Activated T-cell treated with anti-CD3 and anti-CD28 coated beads, Interleukin-2, amount 50 U/mL, for 1 hour (primary cell): ENCODE results near the gene OXT.

Experiments
- DNase-seq: peaks from one replicate; pipeline ENCODE4 v3.0.0-alpha.2; 2020

The OXT gene

DNA sequence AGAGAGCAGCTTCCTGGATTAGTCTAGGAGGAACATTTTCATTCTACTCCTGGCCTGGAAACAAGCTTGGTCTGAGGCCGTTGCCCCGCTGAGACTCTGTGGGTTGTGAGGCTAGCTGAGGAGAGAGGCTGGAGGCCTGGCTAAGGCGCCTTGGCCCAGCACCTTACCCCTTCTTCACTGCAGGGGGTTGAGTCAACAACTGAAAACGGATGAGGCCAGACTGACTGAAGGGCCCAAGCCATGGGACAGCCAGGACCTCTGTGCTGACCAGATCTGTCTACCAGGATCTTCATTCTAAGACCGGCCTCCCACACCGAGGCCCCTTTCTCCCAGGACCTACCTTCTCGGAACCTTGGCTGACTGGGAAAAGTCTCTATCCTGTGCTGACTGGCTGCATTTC lies 16.6 kb downstream of the OXT start:
- no peak for DNase-seq

GRCh38 chr20:3090565-3090964 lies 19.1 kb downstream of the OXT start:
- no peak for DNase-seq

DNA sequence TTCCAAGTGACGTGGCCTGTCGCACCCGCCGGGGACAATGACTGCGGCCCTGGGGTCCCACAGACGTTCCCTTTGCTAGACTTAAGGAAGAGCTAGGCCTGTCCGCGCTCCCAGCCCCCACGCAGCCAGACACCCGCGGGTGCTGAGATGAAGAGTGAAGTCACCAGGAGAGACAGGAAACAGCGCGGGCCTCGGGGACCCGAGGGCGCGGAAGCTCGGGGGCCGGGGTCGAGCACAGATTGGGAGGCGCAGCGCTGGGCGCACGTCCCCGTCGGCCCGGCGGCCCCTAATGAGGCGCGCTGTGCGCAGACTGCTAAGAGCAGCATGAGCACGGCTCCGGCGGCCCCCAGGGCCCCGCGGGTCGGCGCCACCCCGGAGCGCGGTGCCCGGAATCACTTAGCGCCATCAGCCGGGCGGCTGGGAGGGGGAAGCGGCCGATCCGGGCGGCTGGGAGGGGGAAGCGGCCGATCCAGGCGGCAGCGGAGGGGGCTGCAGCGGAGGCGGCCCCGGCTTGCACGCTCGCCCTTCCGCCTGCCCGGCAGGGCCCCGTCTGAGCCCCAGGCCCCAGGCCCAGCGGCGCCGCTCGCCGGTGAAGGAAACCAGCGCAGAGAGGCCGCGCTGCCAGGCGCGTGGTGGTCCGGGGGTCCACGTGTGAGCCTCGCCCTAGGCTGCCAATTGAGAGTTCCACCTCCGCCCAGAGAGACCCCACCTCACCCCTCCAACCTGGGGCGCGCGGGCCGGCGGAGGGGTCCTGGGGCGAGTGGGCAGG lies 21.4 kb downstream of the OXT start:
- peak; percentile 67 for DNase-seq

GRCh38 chr20:3093861-3094361 lies 22.5 kb downstream of the OXT start:
- DNase-seq, result peak; percentile 58

- DNase-seq, result no peak
Measured at GRCh38 chr20:3094848-3095629, 23.6 kb downstream of the OXT start.

GRCh38 chr20:3100480-3100879 lies 29.1 kb downstream of the OXT start:
- DNase-seq, result no peak

GRCh38 chr20:3101251-3101650 lies 29.8 kb downstream of the OXT start:
- no peak for DNase-seq

DNA sequence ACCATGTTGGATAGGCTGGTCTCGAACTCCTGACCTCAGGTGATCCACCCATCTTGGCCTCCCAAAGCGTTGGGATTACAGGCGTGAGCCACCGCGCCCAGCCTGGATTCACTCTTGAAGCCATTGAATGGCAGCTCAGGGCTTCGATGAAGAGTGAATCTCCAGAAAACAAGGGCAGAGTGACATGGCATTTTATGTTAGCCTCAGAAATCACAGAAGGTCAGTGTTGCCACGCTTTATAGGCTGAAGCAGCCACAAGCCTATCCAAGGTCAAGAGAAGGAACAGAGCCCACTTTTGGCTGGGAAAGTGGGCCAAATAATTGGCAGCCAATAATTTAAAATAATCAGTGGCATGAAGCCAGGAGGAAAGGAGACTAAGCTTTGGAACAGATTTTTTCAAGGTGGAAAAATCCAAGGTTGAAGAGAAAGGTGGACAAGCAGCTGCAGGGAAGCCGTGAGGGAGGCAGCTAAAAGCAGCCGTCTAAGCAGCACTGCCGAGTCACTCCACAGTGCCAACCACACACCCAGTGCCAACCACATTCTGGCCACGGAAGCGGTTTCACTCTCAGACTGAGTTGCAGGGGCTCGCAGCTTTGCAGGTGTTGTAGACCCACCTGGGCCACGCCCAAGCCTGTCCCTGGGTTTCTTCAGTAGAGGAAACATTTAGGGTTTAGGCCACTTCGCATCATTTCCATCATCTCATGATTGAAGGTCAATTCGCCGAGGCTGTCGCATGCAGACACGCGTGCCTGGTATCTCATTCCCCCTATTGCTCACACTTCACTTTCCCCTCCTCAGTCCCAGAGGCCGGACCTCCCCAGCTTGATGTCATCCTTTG lies 30.5 kb downstream of the OXT start:
- DNase-seq, result peak; percentile 60

GRCh38 chr20:3102575-3103368 lies 31.4 kb downstream of the OXT start:
- DNase-seq, result no peak

GRCh38 chr20:3103369-3104032 lies 32.1 kb downstream of the OXT start:
- no peak for DNase-seq

DNA sequence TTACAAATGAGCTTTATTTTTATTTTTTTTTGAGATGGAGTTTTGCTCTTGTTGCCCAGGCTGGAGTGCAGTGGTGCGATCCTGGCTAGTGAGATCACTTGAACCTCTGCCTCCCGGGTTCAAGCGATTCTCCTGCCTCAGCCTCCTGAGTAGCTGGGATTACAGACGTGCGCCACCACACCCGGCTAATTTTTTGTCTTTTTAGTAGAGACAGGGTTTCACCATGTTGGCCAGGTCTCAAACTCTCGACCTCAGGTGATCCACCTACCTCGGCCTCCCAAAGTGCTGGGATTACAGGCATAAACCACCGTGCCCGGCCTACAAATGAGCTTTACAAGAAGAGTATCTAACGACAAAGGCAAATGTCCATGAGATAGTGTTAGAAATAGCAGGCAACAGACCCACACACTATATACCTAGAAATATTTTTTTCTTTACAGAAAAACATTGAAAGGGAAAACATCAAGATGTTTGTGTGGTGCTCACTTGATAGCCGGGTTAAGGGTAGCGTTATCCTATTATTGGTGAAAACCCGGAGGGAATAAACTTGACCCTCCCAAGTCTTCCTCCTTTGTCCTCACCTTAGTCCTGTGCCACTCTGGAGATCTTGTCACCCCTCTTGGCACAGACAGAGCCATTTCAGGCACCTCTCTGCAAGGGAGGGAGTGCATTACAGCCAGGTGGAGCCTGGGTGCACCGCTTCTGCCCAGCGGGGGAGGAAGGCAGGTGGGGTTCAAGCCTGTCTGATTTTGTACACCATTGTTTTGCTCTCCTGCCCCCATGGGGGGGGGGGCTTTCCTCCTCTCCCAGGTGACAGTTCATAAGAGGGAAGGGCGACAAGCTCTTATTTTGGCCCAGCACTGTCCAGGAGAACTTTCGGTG lies 34.1 kb downstream of the OXT start:
- no peak for DNase-seq

GRCh38 chr20:3106185-3106584 lies 34.8 kb downstream of the OXT start:
- no peak for DNase-seq

DNA sequence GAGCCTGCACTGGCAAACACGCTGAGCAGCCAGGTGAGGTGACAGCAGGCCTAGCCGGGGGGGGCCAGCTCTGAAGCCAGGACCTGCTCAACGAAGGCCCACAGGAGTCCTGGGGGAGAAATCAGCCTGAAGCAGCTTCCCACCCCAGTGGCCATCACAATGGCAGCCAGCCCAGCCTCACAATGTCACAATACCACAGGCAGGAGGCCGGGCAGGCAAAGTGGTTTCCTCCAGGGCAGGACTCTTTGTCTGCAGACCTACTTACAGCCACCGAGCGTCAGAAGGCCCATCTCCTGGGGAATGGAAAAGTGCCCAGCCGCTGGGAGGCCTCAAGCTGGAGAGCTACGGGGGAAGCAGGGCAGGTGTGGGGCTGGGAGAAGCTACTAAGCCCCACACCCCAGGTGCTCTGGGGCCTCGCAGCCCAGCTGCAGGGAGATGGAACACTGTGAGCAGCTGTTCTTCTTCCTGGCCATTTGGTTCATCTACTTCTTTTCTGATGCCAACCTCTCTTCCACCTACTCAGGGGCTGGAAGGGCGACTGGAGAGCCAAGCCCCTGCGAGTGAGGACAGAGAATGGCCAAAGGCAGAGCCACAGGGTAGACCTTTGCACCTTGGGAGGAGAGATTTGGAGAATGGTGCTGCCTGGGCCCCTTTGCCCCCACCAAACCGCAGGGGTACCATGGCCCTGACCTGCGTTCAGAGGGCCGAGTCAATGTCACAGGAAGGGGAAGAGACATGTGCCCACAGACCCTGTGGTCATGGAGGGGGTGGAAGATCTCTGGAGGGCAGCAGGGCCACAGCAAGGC lies 35.4 kb downstream of the OXT start:
- no peak for DNase-seq

DNA sequence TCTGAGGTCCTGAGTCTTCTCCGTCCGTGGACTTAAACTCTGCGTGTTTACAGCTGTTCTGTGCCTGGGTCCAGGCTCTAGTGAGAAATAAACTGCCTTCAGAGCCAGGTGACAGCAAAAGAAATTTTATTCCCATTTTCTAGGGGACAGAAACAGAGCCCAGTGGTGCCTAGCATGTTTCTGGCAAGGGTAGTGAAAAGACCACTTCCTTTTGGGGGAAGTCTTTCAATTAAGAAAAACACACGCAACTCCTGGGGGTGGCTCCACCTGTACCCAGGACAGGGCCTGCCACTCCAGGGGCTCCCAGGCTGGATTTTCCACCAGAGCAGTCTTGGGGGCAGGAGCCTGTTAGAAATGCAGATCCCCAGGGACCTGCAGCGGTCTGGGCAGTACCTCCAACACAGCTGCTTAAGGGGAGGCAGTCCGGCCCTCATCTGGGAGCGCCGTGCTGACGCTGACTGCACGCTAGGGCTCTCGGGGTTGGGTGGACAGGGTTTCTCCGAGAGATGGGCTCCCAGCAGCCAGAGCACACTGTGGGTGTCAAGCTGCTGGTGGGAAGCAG lies 36.1 kb downstream of the OXT start:
- DNase-seq, result no peak

DNA sequence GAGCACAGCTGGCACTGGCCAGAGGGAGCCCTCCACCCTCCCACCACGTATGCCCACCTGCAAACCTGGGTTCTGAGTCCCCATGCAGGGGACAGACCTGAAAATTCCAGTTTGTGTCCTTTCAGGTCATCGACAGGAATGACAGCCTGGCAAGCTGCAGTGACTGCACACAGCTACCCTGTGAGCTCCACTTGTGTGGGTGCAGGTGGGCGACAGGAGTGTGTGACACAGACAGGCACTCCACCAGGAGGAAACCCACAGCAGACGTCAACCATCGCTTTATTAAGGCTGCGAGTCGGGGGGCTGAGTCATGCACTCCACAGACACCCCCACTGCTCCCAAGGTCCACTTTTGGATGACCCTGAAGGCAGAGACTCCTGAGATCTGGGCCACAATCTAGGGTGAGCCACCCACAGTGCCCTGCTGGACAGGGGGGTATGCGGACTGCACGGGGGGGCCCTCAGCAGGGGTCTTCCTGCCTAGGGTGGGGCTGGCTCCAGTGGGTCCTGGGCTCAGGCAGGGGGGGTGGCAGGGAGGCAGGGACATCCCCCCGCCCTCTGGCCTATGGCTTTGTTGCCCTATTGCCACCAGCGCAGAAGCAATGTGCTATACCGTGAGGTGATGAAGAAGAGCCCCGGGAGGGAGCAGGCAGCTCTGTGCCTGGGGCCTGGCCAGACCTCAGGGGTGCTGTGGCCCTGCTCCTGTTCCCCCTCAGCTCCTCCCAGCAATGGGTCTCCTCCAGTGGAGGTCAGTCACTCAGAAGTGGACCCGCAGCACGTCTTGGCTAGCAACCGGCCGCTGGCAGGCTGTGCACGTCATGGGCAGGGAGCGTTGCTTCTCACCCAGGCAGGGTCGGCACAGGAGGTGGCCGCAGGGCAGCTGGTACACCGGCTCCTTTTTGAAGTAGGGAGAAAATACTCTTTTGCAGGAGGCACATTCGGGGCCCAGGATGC lies 38.2 kb downstream of the OXT start:
- DNase-seq, result no peak

DNA sequence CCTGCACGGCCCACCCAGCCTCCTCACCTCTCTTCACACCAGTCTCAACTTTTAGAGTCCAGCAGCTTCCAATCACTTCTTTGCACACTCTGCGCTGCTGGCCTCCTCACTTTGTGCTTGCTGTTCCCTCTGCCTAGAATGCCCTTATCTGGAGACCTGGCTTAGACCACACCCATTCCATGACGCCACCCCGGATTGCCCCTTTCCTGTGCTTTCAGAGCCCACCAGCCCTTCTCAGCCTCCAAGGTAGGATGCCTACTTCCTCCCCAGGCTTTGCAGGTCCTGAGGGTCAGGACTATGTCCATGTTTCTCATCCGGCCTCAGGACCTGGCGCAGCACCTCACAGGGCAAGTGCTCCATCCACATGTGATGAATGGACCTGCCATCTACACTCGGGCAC lies 40.1 kb downstream of the OXT start:
- no peak for DNase-seq

DNA sequence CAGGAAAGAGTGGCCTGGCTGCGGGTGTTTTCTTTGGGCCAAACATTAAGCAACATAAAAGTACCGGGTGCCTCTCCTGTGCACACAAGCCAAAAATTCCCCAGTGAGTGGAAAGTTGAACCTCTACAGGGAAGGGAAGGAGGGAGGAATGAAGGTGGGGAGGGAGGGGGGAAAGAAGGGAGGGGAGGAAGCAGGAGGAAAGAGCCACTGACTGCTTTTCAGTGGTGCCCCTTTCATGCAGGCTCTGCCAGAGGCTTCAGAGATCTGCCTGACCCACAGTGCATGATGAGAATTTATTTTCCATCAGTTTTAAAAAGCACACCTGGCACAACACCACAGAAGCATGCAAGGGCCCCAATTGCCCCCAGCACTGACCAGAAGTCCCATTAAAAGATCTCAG lies 40.6 kb downstream of the OXT start:
- DNase-seq, result no peak
